ENCODE results near the gene STAT1.

Gene STAT1

DNA sequence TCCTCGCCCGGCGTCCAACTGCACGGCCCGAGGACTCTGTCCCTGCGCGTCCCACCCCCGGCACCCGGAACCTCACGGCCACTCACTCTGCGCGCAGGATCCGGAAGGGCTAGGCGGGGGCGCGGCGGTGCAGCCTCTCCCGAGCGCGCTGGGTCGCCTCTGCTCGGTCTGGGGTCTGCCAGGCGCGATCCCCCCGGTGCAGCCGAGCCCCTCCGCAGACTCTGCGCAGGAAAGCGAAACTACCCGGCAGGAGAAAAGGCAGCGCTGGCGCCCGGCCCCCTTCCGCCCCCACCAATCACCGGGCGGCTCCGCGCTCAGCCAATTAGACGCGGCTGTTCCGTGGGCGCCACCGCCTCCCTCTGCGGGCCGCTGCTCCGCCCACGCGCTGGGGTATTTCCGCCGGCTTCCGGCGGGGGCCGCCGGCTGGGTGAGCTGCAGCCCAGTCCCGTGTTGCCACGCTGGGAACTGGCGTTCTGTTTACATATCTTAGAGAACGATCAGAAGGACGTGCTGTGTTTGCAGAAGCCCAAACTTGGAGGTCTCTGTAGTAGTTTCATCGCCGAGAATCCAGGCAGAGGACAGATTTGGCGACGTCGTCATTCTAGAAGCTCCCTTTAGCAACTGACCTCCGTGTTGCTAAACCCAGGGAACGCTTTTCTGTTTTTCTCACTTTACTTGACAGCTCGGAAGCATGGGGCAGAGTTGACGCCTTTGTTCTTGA lies at the start of gene STAT1:
Gene STAT1 (minus strand): TSS at position 240 of the 721 bp plus-strand sequence. CDS start 4,168 bp downstream, outside the sequence.
- DNase-seq, result peak; percentile 98

DNA sequence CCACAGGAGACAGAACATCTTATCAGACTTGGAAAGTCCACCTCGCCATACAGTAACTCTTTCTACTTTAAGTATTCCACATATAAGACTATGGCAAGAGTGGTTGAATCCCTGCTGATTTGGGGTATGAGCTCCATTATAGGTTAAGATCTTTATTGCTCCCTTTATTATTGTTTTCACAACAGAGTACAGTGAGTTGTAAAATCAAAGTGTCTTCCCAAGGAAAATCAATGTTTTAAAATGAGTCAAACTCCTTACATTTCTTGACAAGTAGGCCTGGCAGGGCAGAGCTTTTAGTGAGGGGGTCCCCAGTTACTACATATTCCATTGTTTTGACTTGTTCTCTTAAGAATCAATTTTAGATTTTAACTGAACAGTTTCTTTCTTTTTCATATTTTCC lies 49.6 kb upstream of the STAT1 start:
- DNase-seq, result no peak

DNA sequence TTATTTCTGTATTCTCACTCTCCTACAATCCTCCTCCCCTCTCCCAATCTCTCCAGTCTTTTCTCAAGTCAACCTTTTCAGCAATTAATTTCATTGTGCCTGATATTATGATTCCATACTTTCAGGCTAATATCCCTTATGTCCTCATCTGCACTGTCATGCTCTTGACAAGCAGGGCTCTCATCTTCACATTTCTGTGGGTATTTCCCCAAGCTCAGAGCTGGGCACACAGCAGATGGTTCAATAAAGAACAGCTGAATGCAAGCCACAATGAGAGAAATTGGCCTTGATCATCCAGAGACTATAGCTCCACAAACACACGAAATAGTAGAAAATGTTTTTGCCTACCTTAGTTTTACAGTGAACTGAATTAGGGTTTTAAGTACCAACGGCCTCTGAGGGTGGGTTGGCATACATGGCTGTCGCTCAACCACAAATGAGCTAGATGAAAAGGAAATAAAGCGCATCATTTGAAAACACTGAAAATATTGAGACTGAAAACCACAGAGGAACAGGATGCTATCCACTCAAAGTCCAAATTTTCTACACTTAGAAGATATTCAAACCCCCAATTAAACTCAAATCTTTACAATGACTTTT lies 47.5 kb upstream of the STAT1 start:
- DNase-seq, result no peak

DNA sequence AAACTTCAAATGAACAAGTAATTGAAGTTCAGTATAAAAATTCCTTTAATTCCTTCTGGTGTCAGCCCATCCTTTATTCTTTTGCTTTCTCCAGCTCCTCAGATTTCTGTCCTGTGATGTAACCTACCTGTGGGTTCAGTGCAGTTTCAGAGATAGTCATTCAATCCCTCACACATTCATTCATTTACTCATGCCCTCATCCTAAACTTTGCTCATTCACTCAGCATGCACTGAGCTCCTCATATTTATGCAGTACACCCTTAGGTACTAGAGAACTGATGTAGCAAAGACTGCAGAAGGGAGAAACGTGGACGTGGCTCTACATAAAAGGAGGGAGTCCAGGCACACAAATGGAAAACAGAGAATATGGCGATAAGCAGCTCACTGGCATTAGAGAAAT lies 45.3 kb upstream of the STAT1 start:
- no peak for DNase-seq

DNA sequence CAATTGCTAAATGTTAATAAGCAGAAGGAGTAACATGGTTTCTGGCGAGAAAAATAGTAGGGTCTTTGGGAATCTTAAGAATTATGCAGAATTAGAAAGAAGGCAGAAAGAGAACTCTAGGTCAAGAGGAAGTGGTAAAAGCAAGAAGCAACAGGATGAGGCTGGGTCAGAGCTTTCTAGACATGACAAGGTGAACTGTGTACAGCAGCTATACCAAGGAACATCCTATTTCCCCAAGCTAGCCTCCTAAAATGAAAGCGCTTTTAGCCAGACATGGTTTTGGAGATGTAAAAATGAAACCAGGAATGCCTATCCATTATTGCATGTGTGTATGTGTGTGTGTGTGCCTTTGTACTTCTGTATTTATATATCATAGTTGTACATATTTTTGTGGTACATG lies 42.3 kb upstream of the STAT1 start:
- DNase-seq, result no peak

DNA sequence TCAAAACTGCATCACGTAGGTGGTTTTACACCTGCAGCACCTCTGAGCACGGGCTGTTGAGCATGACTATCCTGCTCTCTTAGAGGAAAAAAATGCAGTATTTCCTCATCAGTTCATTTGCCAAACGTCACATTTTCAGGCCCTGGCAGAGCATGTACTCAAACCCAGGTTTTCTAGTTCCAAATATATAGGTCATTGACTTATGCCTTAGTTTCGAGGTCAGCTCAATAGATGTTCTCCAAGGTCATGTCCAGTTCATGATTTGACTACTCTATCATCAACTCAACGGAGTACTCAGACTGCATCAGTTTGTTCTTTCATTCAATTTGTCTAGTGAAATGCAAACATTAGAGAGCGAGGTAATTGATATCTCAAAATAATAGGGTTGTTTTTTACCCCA lies 39.3 kb upstream of the STAT1 start:
- no peak for DNase-seq

DNA sequence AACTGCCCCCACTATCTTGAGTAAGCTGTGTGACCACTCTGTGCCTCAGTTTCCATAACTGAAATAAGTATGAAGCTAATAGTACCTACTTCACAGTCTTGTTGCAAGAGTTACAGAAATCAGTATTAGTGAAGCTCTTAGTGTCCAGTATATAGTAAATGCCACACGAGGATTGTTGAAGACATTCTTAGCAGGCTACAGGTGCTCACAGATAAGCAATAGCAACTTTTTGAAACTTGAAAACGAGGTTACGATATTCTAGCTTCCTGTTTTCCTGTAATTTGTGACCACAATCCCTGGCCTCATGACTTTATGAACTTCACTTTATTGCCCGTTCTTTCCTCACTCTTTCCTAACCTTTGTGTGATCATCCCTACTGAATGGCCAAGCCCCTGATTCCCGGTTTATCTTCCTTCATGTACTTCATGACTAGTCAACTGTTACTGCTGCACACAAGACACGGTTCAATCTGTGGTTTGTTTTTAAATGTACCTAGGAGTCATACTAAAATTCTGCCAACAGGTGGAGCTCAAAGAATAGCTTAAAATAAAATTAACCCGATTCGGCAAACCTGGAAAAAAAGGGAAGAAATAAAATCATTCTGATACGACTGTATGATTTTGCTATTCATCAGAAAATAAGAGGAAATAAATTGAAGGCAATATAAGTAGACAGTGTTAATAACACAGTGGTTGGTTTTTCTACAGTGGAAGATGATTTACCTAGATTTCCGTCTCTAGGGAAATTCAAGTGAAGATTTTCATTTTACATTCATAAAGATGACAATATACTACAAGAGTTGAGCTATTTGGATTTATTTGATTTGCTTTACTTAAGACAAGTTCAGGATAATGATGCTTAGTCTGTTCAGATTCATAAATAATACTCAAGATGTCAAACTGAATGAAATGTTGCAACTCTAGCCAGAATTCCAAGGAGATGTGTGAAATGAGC lies 38.1 kb upstream of the STAT1 start:
- peak; percentile 79 for DNase-seq

DNA sequence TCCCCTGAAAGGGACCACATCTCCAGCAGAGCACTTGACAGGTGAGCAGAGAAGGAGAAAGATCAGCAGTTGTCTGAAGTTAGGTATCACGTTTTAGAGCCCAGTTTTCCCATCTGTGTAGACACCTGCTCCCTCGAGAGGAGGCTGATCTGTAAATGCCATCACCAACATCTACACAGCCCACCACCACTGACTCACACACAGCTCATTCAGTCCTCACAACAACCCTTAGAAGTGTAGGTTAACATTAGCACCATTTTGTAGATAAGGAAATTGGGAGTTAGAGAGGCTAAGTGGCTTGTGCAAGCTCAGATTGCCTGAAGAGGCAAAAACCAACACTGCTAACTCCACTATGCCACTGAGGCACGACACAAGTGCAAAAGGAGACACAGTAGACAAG lies 37.2 kb upstream of the STAT1 start:
- no peak for DNase-seq

DNA sequence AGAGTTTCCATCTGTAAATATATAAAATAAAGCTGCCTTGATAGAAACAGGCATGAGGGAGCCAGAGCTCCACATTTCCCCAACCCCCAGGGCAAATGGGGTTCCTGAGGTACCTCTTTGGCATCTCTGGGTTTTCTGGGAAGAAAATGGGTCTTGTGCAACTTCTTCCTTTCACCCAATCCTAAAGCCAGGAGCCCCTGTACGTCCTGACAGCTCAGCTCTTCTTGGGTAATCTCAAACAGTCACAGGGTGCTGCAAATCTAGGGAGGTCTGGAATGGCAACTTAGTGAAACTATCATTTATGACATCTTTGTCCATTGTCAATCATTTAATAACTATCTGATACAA lies 36.6 kb upstream of the STAT1 start:
- DNase-seq, result no peak

DNA sequence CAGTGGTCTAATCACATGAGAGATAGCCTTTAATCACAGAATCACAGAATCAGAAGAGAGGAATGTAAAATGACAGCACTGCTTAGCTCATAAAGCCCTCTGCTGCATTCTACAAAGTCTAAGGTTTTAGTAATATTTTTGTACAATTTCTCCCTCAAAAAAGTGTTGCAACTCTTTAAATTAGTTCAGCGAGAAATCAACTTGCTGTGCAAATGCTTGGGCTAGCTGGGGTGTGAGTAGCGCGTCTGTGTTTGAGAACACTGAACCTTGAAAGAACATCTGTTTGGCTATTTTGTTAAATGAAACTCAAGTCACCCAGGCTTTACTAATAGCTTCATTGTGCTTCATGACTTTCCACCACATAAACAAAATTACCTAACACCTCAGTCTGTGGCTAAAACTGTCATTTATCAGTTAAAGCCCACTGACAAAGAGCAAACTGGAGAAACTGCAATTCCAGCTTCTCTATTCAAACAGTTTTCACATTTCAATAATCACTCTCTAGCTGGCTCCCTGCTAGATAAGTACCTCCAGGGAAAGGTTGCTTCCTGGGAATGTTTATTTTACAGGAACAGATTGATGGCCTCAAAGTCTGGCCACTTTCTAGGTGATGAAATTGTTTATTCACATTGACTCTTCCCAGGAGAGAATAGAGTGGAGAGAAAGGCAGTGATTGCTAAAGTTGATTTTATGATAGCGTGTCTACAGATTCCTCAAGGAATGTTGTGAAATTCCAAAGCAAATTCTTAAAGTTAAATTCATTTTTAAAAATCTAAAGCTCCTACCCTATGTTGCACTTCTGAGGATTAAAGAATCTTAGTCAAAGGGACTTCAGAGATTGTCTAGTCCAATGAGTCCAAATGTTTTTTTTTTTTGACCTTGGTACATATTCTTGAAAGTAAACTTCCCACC lies 36.0 kb upstream of the STAT1 start:
- peak; percentile 71 for DNase-seq

DNA sequence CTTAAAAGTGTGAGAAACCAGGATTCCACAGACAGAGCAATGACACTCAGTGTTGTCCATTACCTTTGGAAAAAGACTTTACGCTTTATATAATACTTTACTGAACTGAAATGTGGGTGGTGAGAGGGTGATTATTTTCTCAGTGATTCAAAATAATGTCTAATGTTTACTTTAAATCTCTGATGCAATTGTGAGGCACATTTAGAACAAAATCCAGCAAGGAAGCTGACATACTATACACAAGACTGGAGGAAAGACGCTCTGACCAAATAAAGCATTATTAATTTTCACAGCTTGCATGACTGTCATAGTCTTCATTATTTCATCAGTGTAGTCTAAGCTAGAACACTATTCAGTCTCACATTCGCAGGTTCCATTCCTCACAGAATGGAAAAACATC lies 34.1 kb upstream of the STAT1 start:
- DNase-seq, result no peak

DNA sequence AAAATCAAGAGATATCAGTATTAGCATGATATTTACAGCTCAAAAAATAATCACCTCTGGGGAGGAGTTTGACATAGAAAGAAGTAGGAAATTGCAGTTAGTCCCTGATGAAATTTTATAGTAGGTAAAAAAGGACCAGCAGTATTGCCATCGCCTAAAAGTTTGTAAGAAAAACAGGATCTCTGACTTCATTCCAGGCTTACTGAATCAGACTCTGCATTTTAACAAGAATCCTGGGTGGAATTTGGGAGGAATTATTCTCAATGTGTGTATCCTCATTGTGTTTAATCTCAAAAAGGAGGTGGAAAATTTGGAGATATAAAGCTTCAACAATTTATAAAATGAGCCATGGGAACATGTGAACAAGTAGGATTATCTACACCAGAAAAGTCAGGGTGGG lies 31.2 kb upstream of the STAT1 start:
- no peak for DNase-seq

DNA sequence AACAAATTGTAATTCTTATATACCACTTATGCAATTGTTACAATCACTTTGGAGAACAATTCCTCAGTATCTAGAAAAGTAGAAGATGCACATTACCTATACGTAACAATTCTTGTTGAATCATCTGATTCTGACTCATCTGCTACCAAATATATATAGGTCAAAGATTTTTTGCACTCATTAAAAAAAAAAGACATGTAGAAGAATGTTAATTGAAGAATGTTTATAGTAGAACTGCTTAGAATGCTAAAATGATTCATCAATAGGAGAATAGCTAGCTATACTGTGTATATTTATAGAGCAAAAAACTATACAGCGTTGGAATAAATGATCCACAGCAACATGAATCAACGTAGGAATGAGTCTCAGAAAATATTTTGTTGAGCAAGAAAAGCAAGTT lies 29.5 kb upstream of the STAT1 start:
- DNase-seq, result no peak

DNA sequence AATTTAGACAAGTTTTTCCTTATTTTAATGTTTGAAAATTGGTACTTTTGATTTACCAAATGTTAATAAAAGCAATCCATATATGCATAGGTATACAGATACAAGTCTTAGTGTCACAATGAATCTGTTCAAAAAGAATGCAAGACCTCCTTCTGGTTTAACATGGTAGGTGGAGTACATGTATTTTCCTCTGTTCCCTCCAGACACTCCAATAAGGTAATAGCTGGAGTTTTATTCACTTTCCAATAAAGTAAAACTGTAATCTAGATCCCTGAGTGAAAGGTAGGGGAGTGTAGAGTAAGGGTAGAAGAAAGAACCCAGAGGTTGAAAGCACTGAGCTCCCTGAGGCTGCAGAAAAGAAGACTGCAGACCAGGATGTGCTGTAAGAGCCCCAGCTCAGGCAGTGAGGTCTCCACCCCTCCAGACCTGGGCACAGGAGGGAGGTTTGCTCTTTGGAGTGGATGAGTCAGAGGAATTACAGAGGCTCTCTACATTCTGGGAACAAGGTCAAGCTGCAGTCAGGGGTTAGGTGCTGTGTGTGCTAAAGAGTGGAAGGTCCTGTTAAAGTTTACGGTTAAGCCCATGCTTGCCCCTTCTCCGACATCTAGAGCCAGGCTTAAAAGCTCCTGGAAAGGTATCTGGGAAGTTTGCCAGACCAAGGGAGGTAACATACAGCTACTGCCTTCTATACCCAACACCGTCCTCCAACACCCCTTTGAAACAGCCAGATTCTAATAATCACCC lies 27.6 kb upstream of the STAT1 start:
- no peak for DNase-seq

DNA sequence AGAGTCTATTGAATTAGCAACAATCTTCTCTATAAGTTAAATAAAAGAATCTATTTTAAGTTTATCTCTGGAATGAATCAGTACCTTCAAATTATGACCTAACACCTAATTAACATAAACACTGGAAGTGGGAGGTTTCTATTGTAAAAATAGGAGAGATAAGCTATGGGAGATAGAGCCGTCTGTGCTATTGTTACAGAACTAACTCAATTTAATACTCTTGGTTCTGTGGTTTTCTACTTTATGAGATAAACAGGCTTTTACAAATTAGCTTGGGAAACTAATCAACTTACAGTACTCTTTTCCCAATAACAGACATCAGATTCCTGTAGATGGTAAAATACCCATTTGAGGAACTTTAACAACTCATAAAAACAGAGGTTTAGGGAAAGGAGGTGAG lies 25.6 kb upstream of the STAT1 start:
- no peak for DNase-seq

DNA sequence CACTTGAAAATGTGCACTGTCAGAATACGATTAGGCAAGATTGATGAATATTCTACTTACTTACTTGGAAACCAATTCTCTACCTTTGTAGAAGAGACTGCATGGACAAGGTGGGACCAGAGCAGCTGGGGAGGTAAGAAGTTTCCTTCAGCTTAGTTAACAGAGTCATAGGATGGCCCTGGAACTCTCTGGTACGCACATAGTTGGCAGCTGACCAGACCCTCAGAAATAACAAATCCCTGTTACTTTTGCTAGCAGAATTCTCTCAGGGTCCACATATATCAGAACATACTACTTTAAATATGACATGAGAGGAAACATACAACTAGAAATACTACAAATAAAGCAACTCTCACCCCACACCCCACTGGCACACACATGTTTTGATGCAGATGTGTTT lies 24.8 kb upstream of the STAT1 start:
- DNase-seq, result no peak

DNA sequence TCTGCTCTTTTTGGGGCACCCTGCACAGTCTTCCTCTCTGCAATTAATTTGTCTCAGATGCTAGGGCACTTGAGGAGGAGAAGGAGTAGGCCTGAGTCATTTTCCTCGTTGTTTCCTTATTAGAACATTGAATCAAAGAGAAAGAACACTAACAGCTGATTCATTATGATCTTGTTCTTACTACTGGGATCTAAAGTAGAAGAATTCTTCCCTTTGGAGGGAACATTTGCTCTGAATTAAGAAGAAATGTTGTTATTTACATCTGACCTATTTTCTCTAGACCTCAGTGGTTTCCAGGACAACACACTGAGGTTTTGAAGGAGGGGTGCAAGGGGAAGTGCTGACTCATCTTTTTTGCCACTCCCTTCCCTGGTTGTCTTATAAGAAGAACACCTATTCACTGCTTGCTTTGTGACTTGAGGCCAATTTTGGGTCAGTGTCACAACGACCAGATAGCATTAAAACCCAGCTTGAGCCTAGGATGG lies 24.3 kb upstream of the STAT1 start:
- no peak for DNase-seq

DNA sequence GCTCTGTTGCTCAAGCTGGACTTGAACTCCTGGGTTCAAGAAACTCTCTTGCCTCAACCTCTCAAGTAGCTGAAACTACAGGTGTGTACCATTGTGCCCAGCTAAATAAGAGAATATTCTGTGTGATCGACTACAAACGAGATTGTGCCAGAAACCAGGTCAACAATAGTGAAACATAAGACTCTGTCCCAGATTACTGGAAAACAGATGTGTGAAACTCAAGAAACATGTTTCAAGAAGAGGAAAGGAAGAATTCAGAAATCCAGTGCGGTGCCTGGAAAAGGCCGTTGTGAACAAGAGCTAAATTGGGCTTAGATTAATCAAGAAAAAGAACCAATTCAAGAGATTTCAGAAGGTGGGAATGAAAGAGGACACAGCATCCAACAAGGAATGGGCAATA lies 23.4 kb upstream of the STAT1 start:
- no peak for DNase-seq

DNA sequence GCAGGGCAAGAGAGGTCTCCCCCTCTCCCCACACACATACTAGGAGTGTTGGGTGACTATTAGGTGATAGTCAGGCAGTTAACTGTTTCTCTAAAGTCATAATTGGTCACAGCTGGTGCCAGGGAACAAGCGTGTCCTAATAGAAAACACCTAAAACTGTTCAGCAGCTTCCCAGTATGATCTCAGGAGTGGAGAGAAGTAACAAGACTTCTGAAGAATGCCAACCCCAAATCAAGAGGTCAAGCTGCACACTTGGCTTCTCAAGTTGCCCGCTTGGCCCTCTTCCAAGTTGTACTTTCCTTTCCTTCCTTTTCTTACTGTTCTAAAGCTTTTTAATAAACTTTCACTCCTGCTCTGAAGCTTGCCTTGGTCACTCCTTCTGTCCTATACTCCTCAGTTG lies 22.4 kb upstream of the STAT1 start:
- no peak for DNase-seq

DNA sequence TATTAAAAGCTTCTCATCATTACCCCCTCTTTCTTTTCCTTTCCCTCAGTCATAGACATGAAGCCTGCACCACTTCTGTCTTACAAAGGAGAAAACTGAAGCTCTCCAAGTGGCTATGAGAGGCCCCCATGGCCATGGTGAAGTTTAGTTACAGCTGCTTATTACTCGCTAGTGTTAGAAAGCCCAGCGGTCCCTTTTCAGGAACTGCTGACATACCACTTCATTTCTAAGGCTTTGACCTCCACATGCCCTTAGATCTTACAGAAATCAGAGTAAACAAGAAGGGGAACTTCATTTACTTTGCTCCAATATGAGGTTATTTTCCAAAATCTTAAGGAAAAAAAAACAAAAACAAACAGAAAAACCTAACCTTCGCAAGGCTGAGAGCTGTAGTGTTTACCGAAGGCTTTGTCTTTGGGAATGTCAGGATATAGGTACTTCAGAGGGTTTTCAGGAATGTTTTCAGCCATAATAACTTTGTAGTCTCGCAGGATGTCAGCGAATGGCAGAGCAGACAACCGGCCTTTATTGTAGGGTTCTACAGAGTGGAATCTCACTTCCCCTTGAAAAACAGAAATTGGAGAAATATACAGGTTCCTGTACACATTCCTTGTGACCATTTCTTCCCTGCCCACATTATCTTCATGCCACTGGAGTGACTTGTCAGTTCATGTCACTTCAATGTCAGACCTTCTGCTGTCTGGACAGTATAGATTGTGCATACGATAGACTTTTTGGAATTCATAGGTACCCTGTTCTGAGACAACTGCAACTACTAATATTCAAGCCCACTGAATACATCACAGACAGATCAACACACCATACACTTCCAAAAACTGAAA lies 18.8 kb upstream of the STAT1 start:
- DNase-seq, result no peak

DNA sequence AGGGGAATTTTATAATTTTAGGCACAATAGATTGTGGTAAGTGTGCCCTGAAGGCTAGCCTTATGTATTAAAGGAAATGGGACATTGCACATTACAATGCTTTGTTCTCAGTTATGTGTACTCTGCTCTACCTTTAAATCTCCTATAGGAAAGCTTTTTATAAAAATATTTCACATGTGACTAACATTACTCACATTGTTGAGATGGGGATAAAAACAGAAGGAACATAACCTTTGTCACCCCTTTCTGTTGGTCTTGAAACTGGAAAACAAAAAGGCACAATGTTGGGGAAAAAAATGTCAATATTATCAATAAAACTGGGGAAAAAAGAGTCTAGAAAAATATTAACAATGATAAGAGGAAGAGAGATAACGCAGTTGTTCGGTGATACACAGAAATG lies 17.3 kb upstream of the STAT1 start:
- DNase-seq, result no peak

Data from NCI-H2227 treated with DMSO at 0.1 percent for 48 hours (cell line).